H9 (cell line): ENCODE results near the gene PRTFDC1. TPM values are rescaled to one million over a fixed set of nuclear protein-coding genes. Genes with fewer than 3 reads are reported as not detected.

Source experiments
- DNase-seq: peaks from one replicate; pipeline ENCODE4 v3.0.0-alpha.2; 2017
- H2AFZ ChIP-seq: one replicate; pipeline ENCODE4 v1.6.1; 2013; ENCODE audit warnings: mild to moderate bottlenecking, low read length, control low read depth, moderate library complexity
- H2AK5ac ChIP-seq: 2 replicates; pipeline ENCODE4 v1.6.1; 2013; ENCODE audit warnings: low read length, control low read depth, mixed read lengths; ENCODE audit not compliant: insufficient read length
- H2BK120ac ChIP-seq: one replicate; pipeline ENCODE4 v1.6.1; 2013; ENCODE audit warnings: low read depth, mild to moderate bottlenecking, low read length, control low read depth, inconsistent platforms; ENCODE audit not compliant: poor library complexity, severe bottlenecking
- H2BK12ac ChIP-seq: 2 replicates; pipeline ENCODE4 v1.6.1; 2013; ENCODE audit warnings: low read length, control low read depth, mixed read lengths, low read depth; ENCODE audit not compliant: insufficient read length
- H2BK15ac ChIP-seq: 2 replicates; pipeline ENCODE4 v1.6.1; 2013; ENCODE audit warnings: low read depth, low read length, control low read depth
- H2BK20ac ChIP-seq: one replicate; pipeline ENCODE4 v1.6.1; 2013; ENCODE audit warnings: low read depth, mild to moderate bottlenecking, low read length, control low read depth, inconsistent platforms; ENCODE audit not compliant: poor library complexity, severe bottlenecking
- H2BK5ac ChIP-seq: 2 replicates; pipeline ENCODE4 v1.6.1; 2013; ENCODE audit warnings: low read length, control low read depth, mixed read lengths; ENCODE audit not compliant: insufficient read length
- H3K14ac ChIP-seq: 2 replicates; pipeline ENCODE4 v1.6.1; 2013; ENCODE audit warnings: low read length, control low read depth; ENCODE audit not compliant: insufficient read depth
- H3K18ac ChIP-seq: 2 replicates; pipeline ENCODE4 v1.6.1; 2013; ENCODE audit warnings: low read depth, mild to moderate bottlenecking, mixed read lengths, low read length, control low read depth; ENCODE audit not compliant: insufficient read length
- H3K23ac ChIP-seq: 2 replicates; pipeline ENCODE4 v1.6.1; 2013; ENCODE audit warnings: low read length, control low read depth, mixed read lengths, low read depth; ENCODE audit not compliant: insufficient read length
- H3K23me2 ChIP-seq: 2 replicates; pipeline ENCODE4 v1.6.1; 2013; ENCODE audit warnings: low read depth, mild to moderate bottlenecking, mixed read lengths, low read length, control low read depth; ENCODE audit not compliant: insufficient read length, poor library complexity, severe bottlenecking
- H3K27ac ChIP-seq: 2 replicates; pipeline ENCODE4 v1.5.1; 2013; ENCODE audit warnings: low read length, control low read depth, mixed read lengths, low read depth; ENCODE audit not compliant: insufficient read length
- H3K27me3 ChIP-seq: 2 replicates; pipeline ENCODE4 v1.6.1; 2013; ENCODE audit warnings: low read length, control low read depth, inconsistent platforms; ENCODE audit not compliant: insufficient read depth
- H3K4ac ChIP-seq: 2 replicates; pipeline ENCODE4 v1.6.1; 2013; ENCODE audit warnings: low read depth, mild to moderate bottlenecking, control low read depth, inconsistent platforms, low read length, moderate library complexity
- H3K4me1 ChIP-seq: 2 replicates; pipeline ENCODE4 v1.6.1; 2013; ENCODE audit warnings: low read length, control low read depth, inconsistent platforms; ENCODE audit not compliant: insufficient read depth
- H3K4me2 ChIP-seq: 2 replicates; pipeline ENCODE4 v1.6.1; 2013; ENCODE audit warnings: low read length, control low read depth, mixed read lengths; ENCODE audit not compliant: insufficient read length, insufficient read depth
- H3K56ac ChIP-seq: 2 replicates; pipeline ENCODE4 v1.6.1; 2013; ENCODE audit warnings: low read depth, mild to moderate bottlenecking, mixed read lengths, low read length, control low read depth; ENCODE audit not compliant: insufficient read length
- H3K79me1 ChIP-seq: 2 replicates; pipeline ENCODE4 v1.6.1; 2013; ENCODE audit warnings: low read depth, mild to moderate bottlenecking, moderate library complexity, low read length, control low read depth, inconsistent platforms; ENCODE audit not compliant: insufficient read depth, poor library complexity, severe bottlenecking
- H3K79me2 ChIP-seq: 2 replicates; pipeline ENCODE4 v1.6.1; 2013; ENCODE audit warnings: low read length, control low read depth, inconsistent platforms; ENCODE audit not compliant: insufficient read depth
- H3K9ac ChIP-seq: 2 replicates; pipeline ENCODE4 v1.6.1; 2013; ENCODE audit warnings: low read length, control low read depth, mixed read lengths; ENCODE audit not compliant: insufficient read length; ENCODE audit errors: extremely low read depth
- H3K9me3 ChIP-seq: one replicate; pipeline ENCODE4 v1.6.1; 2013; ENCODE audit warnings: low read depth, low read length, inconsistent platforms; ENCODE audit not compliant: control insufficient read depth
- H3T11ph ChIP-seq: one replicate; pipeline ENCODE4 v1.6.1; 2013; ENCODE audit warnings: mild to moderate bottlenecking, low read length, control low read depth, inconsistent platforms
- H4K20me1 ChIP-seq: one replicate; pipeline ENCODE4 v1.6.1; 2013; ENCODE audit not compliant: control insufficient read depth, insufficient read length, insufficient read depth
- H4K5ac ChIP-seq: 2 replicates; pipeline ENCODE4 v1.6.1; 2013; ENCODE audit warnings: low read depth, mild to moderate bottlenecking, mixed read lengths, low read length, control low read depth; ENCODE audit not compliant: insufficient read length
- H4K8ac ChIP-seq: replicated peaks from 2 replicates; pipeline ENCODE4 v1.6.1; 2013; ENCODE audit warnings: low read length, control low read depth, mixed read lengths, low read depth; ENCODE audit not compliant: insufficient read length
- H4K91ac ChIP-seq: 2 replicates; pipeline ENCODE4 v1.6.1; 2013; ENCODE audit warnings: low read depth, mild to moderate bottlenecking, moderate library complexity, mixed read lengths, low read length, control low read depth; ENCODE audit not compliant: insufficient read length
- H3K27ac Mint-ChIP-seq, 3 experiments: 2 replicates in 2 of 3; 3 replicates in 1 of 3; pipeline ENCODE4 v1.8.0; 2020 to 2021; ENCODE audit warnings: mixed read lengths in 3 of 3, mild to moderate bottlenecking in 1 of 3, moderate library complexity in 1 of 3
- H3K27me3 Mint-ChIP-seq: 2 replicates; pipeline ENCODE4 v1.8.0; 2021; ENCODE audit warnings: low read depth, mild to moderate bottlenecking, moderate library complexity, mixed read lengths
- H3K36me3 Mint-ChIP-seq, 3 experiments: 2 replicates in 2 of 3; 3 replicates in 1 of 3; pipeline ENCODE4 v1.8.0; 2020 to 2021; ENCODE audit warnings: low read depth in 3 of 3, mixed read lengths in 3 of 3; ENCODE audit not compliant: insufficient read depth in 1 of 3
- H3K4me1 Mint-ChIP-seq, 2 experiments: 2 replicates each; pipeline ENCODE4 v1.8.0; 2020; ENCODE audit warnings: mixed read lengths in 2 of 2
- H3K4me3 Mint-ChIP-seq, 2 experiments: 2 replicates in 1 of 2; 3 replicates in 1 of 2; pipeline ENCODE4 v1.8.0; 2020 to 2021; ENCODE audit warnings: mild to moderate bottlenecking in 2 of 2, mixed read lengths in 2 of 2, moderate library complexity in 1 of 2
- H3K9me3 Mint-ChIP-seq, 2 experiments: 2 replicates in 1 of 2; 3 replicates in 1 of 2; pipeline ENCODE4 v1.8.0; 2020; ENCODE audit warnings: mild to moderate bottlenecking in 2 of 2, mixed read lengths in 2 of 2, moderate library complexity in 1 of 2
- WGBS: extraction: QIAGEN DNeasy Blood & Tissue Kit; methylation state at CpG from one replicate; pipeline ENCODE4 v1.1.7; 2013; ENCODE audit warnings: missing lambda C conversion rate, low lambda C conversion rate, mixed read lengths; ENCODE audit not compliant: insufficient read length; ENCODE audit errors: extremely low coverage; 5-methylcytosine and 5-hydroxymethylcytosine counted together
- total RNA-seq: library from RNA; stranded (reverse); gene quantifications from 2 replicates; pipeline ENCODE4 v1.2.1, GENCODE V29; 2021
- TF ChIP-seq, protein P1 (sequence below): fragments of 200-600 bp; sonication (generic); conservative IDR thresholded peaks from 3 replicates; pipeline ENCODE4 v1.8.0; 2021; ENCODE audit warnings: antibody characterized with exemption, mild to moderate bottlenecking

Gene PRTFDC1
- total RNA-seq, 1 experiment from 2014 or later = 7.5 TPM

DNA sequence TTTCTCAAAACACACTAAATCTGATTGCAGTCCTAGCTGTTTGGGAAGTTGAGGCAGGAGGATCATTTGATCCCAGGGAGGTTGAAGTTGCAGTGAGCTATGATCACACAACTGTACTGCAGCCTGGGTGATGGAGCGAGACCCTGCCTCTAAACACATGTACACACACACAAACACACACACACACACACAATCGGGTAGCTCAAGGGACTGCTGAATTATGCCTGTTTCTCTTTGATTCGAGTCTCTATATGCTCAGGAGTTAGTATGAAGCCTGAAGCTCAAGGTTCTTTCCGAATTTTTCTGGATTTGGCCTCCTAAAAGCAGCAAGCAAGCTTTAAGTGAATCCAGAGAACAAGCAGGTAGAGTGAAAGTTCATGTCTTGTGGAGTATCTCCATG, 22.5 kb downstream of the PRTFDC1 start:
- Histone ChIP-seq H2BK15ac (no peak overlapping the region), H3T11ph (no peak overlapping the region), H3K23ac (no peak overlapping the region), H2BK20ac (no peak overlapping the region), H3K23me2 (no peaks in the 10 kb centered on the region), H2BK5ac (no peak overlapping the region), H3K9me3 (no peaks in the 10 kb centered on the region), H4K91ac (no peak overlapping the region), H3K4ac (no peak overlapping the region), H4K8ac (no peak overlapping the region), H2AFZ (no peak overlapping the region), H2BK120ac (no peak overlapping the region), H3K79me1 (no peaks in the 10 kb centered on the region), H2BK12ac (no peak overlapping the region), H3K56ac (no peak overlapping the region), H3K4me2 (no peak overlapping the region), H3K4me1 (no peaks in the 10 kb centered on the region), H3K14ac (no peak overlapping the region), H4K20me1 (no peaks in the 10 kb centered on the region), H3K18ac (no peak overlapping the region), H4K5ac (no peak overlapping the region), H3K9ac (no peak overlapping the region), H2AK5ac (no peak overlapping the region), H3K27ac (no peak overlapping the region), H3K27me3 (no peaks in the 10 kb centered on the region), H3K79me2 (no peaks in the 10 kb centered on the region)
- DNase-seq = no peak
- Mint-ChIP-seq H3K27me3 (no peaks in the 10 kb centered on the region), H3K27ac (peak overlapping the region in 1 of 3 experiments; percentile 45; a peak in 1 of 7 replicates), H3K4me3 (no peak overlapping the region), H3K9me3 (peaks cover 8 to 13% of the 10 kb centered on the region in 2 experiments; a peak in 3 of 5 replicates), H3K36me3 (peaks cover 6 to 20% (median 10%) of the 10 kb centered on the region in 3 experiments; a peak in 6 of 7 replicates), H3K4me1 (peaks cover 0 to 8% of the 10 kb centered on the region in 2 experiments; a peak in 2 of 4 replicates)
- WGBS = no CpG with 5 or more reads among the region's 4 CpGs
- TF ChIP-seq, protein P1, sequence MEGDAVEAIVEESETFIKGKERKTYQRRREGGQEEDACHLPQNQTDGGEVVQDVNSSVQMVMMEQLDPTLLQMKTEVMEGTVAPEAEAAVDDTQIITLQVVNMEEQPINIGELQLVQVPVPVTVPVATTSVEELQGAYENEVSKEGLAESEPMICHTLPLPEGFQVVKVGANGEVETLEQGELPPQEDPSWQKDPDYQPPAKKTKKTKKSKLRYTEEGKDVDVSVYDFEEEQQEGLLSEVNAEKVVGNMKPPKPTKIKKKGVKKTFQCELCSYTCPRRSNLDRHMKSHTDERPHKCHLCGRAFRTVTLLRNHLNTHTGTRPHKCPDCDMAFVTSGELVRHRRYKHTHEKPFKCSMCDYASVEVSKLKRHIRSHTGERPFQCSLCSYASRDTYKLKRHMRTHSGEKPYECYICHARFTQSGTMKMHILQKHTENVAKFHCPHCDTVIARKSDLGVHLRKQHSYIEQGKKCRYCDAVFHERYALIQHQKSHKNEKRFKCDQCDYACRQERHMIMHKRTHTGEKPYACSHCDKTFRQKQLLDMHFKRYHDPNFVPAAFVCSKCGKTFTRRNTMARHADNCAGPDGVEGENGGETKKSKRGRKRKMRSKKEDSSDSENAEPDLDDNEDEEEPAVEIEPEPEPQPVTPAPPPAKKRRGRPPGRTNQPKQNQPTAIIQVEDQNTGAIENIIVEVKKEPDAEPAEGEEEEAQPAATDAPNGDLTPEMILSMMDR = no peak
